GM18861 (cell line): Measurements from ENCODE around the gene CDH15.

ENCODE experiments used
- ATAC-seq: cut with Tn5 transposase; IDR thresholded peaks from one replicate; pipeline ENCODE4 v1.9.1; 2021; ENCODE audit not compliant: unreplicated experiment

CDH15 gene

GRCh38 chr16:89198417-89199240 lies 27.1 kb downstream of the CDH15 start:
- no peak for ATAC-seq

- ATAC-seq: no peak
These were observed 27.9 kb downstream of the CDH15 start for GRCh38 chr16:89199241-89200123.

GRCh38 chr16:89200124-89200849 lies 28.7 kb downstream of the CDH15 start, which contains the start of gene SLC22A31:
SLC22A31 (minus strand) TSS chr16:89200537; CDS start chr16:89200501, 36 bp downstream.
- ATAC-seq: no peak

- no peak for ATAC-seq
These were observed 29.4 kb downstream of the CDH15 start for GRCh38 chr16:89200850-89201411.

- no peak for ATAC-seq
These were observed 30.2 kb downstream of the CDH15 start for GRCh38 chr16:89201439-89202377.

GRCh38 chr16:89202422-89203215 lies 31.1 kb downstream of the CDH15 start:
- ATAC-seq: no peak

- ATAC-seq: no peak
These were observed 36.4 kb downstream of the CDH15 start for GRCh38 chr16:89207993-89208392.

- no peak for ATAC-seq
These were observed 38.0 kb downstream of the CDH15 start for GRCh38 chr16:89209522-89210044.

GRCh38 chr16:89210165-89210903 lies 38.8 kb downstream of the CDH15 start:
- no peak for ATAC-seq

GRCh38 chr16:89210904-89211515 lies 39.5 kb downstream of the CDH15 start:
- no peak for ATAC-seq

- no peak for ATAC-seq
These were observed 45.0 kb downstream of the CDH15 start for GRCh38 chr16:89216315-89217137.

- ATAC-seq: no peak
These were observed 45.5 kb downstream of the CDH15 start for GRCh38 chr16:89217138-89217387.

GRCh38 chr16:89217388-89218191 lies 46.0 kb downstream of the CDH15 start, which contains the start of gene ZNF778:
ZNF778 (plus strand) TSS chr16:89217703; CDS start chr16:89221128, 3,425 bp downstream.
- peak; percentile 66 for ATAC-seq

GRCh38 chr16:89219365-89219764 lies 47.8 kb downstream of the CDH15 start:
- ATAC-seq: no peak

- ATAC-seq: no peak
These were observed 50.1 kb downstream of the CDH15 start for GRCh38 chr16:89221604-89222003.

- no peak for ATAC-seq
These were observed 51.4 kb downstream of the CDH15 start for GRCh38 chr16:89222931-89223330.
